ENCODE data around the gene MIB2. TPM values are rescaled to one million over a fixed set of nuclear protein-coding genes. Genes with fewer than 3 reads are reported as not detected.

Gene MIB2
- polyA plus RNA-seq, 1 of the 3 experiments (the other 2 are of a cell fraction): 45.4 TPM

DNA sequence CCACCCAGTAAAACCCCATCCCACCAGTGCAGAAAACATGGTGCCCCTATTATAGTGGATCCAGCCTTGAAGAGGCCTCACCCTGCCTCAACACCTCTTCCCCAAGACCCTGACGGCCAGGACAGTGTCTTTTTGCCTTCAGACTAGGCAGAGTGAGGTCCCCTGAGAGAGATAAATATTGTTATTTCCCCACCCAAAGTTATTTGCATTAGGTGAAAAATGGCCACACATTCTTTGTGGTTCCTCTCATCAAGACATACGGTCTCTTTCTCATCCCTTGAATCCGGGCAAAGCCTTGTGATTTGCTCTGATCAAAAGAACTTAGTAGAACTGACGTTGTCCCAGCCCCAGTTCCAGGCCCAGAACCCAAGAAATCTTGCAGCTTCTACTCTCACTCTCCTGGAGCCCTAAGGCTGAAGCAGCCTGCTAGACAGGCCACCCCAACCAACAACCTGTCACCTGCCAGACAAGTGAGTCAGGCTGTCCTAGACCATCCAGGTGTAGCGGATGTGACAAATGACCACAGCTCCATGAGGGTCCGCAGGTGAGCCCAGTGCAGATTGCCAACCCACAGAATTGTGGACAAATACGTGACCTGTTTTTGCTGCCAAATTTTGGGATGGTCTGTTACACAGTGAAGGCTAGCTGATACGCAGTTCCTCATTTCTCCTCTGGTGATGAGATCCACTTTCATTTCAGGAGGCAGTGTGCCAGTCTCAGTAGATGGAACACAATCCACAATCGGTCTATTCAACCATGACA, 32.5 kb upstream of the MIB2 start:
- POLR2A ChIA-PET: no interaction called here
- TF ChIP-seq CHD2 (IDR thresholded peaks at IDR 0.05; ENCODE audit: low read length, partially characterized antibody): no peak
- Histone ChIP-seq H3K9ac (no peak overlapping the region), H3K4me3 (ENCODE audit: low read depth in 2 of 2, low read length in 1 of 2) (no peak overlapping the region), H3K27ac (ENCODE audit: low read depth in 2 of 2, low read length in 1 of 2) (no peak overlapping the region), H3K4me1 (ENCODE audit: control insufficient read depth in 1 of 2, insufficient read depth in 2 of 2, low read depth in 1 of 2, low read length in 1 of 2) (no peaks in the 10 kb centered on the region), H3K9me2 (no peaks in the 10 kb centered on the region), H4K20me1 (ENCODE audit: insufficient read depth) (no peaks in the 10 kb centered on the region), H2AFZ (ENCODE audit: low read depth) (no peak overlapping the region), H3K9me3 (no peaks in the 10 kb centered on the region), H3K79me2 (ENCODE audit: insufficient read depth) (no peaks in the 10 kb centered on the region), H3K36me3 (replicated peaks in 1 of 2; ENCODE audit: control insufficient read depth in 1 of 2, insufficient read depth in 2 of 2, low read length in 1 of 2) (no peaks in the 10 kb centered on the region), H3F3A (replicated peaks; ENCODE audit: insufficient read depth) (no peaks in the 10 kb centered on the region), H3K4me2 (no peak overlapping the region), H3K27me3 (ENCODE audit: insufficient read depth) (peaks cover 6% of the 10 kb centered on the region; the same call in 1 of the 2 replicates)
- DNase-seq: no peak
- 45% methylated on average over 9 of the region's 9 CpGs for WGBS (ENCODE audit: low lambda C conversion rate)
- CTCF ChIA-PET: no interaction called here

DNA sequence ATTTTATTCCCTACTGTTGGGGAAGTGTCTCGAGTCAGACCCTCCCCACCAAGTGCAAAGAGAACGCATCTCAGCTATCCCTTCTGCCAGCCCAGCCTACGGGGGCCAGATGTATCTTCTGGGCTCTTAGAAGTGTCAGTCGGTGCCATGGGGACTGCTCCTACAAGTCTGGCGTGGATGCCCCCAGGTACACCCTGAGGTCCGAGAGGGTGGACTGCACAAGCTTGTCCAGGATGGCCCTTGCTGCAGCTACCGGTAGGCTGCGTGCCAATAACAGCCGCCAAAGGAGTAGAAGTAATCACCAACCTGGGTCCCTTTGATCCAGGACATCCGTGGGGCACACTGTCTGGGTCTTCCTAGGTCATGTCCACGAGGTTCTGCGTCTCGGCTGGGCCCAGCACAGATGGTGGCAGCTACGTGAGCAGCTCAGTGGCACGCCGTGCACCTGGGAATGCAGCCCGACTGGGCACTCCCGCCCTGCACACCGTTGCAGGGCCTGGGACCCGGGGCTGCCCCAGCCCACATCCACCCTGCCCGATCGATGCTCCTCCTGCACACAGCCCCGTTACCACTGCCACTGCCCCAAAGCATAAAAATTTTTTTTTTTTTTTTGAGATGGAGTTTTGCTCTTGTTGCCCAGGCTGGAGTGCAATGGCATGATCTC, 31.8 kb upstream of the MIB2 start:
- Histone ChIP-seq H3K4me3 (ENCODE audit: low read depth in 2 of 2, low read length in 1 of 2) (no peak overlapping the region), H3K27ac (ENCODE audit: low read depth in 2 of 2, low read length in 1 of 2) (no peak overlapping the region), H2AFZ (ENCODE audit: low read depth) (no peak overlapping the region), H3K27me3 (ENCODE audit: insufficient read depth) (peaks cover 6% of the 10 kb centered on the region; the same call in 1 of the 2 replicates), H3K4me1 (ENCODE audit: control insufficient read depth in 1 of 2, insufficient read depth in 2 of 2, low read depth in 1 of 2, low read length in 1 of 2) (no peaks in the 10 kb centered on the region), H3K9me2 (no peaks in the 10 kb centered on the region), H3K9me3 (no peaks in the 10 kb centered on the region), H4K20me1 (ENCODE audit: insufficient read depth) (no peaks in the 10 kb centered on the region), H3K79me2 (ENCODE audit: insufficient read depth) (no peaks in the 10 kb centered on the region), H3K9ac (no peak overlapping the region), H3K36me3 (replicated peaks in 1 of 2; ENCODE audit: control insufficient read depth in 1 of 2, insufficient read depth in 2 of 2, low read length in 1 of 2) (no peaks in the 10 kb centered on the region), H3F3A (replicated peaks; ENCODE audit: insufficient read depth) (no peaks in the 10 kb centered on the region), H3K4me2 (no peak overlapping the region)
- ChIA-PET POLR2A (no interaction called here), CTCF (interaction anchor here (0.9 kb wide), 1 partner anchor 95 kb away, joined by 4 read pairs; no protein-coding TSS in a partner anchor)
- WGBS (ENCODE audit: low lambda C conversion rate): 44% methylated on average over 11 of the region's 23 CpGs
- DNase-seq: no peak
- TF ChIP-seq JUND (IDR thresholded peaks at IDR 0.05) (no peak), EZH2phosphoT487 (IDR thresholded peaks at IDR 0.05; ENCODE audit: borderline replicate concordance, low read depth) (no peak), YY1 (IDR thresholded peaks at IDR 0.05; ENCODE audit: low read depth) (no peak), NFIC (IDR thresholded peaks at IDR 0.05; ENCODE audit: borderline replicate concordance) (no peak)

GRCh38 chr1:1591452-1591851, 23.8 kb upstream of the MIB2 start:
- Histone ChIP-seq H2AFZ (ENCODE audit: low read depth) (no peak overlapping the region), H3K4me3 (ENCODE audit: low read depth in 2 of 2, low read length in 1 of 2) (no peak overlapping the region), H3K4me2 (no peak overlapping the region), H3K27me3 (ENCODE audit: insufficient read depth) (no peaks in the 10 kb centered on the region), H3K9me2 (no peaks in the 10 kb centered on the region), H3K9me3 (no peaks in the 10 kb centered on the region), H3K36me3 (replicated peaks in 1 of 2; ENCODE audit: control insufficient read depth in 1 of 2, insufficient read depth in 2 of 2, low read length in 1 of 2) (no peaks in the 10 kb centered on the region), H3K27ac (ENCODE audit: low read depth in 2 of 2, low read length in 1 of 2) (no peak overlapping the region), H3K79me2 (ENCODE audit: insufficient read depth) (no peaks in the 10 kb centered on the region), H3F3A (replicated peaks; ENCODE audit: insufficient read depth) (no peaks in the 10 kb centered on the region), H3K4me1 (ENCODE audit: control insufficient read depth in 1 of 2, insufficient read depth in 2 of 2, low read depth in 1 of 2, low read length in 1 of 2) (no peaks in the 10 kb centered on the region), H4K20me1 (ENCODE audit: insufficient read depth) (no peaks in the 10 kb centered on the region), H3K9ac (no peak overlapping the region)
- DNase-seq: no peak
- ChIA-PET CTCF (no interaction called here), POLR2A (no interaction called here)
- 83% methylated on average over 12 of the region's 13 CpGs for WGBS (ENCODE audit: low lambda C conversion rate)
- TF ChIP-seq, protein P1, sequence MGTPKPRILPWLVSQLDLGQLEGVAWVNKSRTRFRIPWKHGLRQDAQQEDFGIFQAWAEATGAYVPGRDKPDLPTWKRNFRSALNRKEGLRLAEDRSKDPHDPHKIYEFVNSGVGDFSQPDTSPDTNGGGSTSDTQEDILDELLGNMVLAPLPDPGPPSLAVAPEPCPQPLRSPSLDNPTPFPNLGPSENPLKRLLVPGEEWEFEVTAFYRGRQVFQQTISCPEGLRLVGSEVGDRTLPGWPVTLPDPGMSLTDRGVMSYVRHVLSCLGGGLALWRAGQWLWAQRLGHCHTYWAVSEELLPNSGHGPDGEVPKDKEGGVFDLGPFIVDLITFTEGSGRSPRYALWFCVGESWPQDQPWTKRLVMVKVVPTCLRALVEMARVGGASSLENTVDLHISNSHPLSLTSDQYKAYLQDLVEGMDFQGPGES (IDR thresholded peaks at IDR 0.05; ENCODE audit: low read depth, low read length): no peak
- TF ChIP-seq PBX3 (IDR thresholded peaks at IDR 0.05): no peak
- no peak for TF ChIP-seq MEF2A (IDR thresholded peaks at IDR 0.05; ENCODE audit: borderline replicate concordance, low read depth)
- no peak for TF ChIP-seq TEAD4 (IDR thresholded peaks at IDR 0.05; ENCODE audit: borderline replicate concordance, insufficient read depth)
- TF ChIP-seq EZH2phosphoT487 (IDR thresholded peaks at IDR 0.05; ENCODE audit: borderline replicate concordance, low read depth): no peak
- TF ChIP-seq RCOR1 (IDR thresholded peaks at IDR 0.05; ENCODE audit: low read length): no peak
- no peak for TF ChIP-seq YY1 (IDR thresholded peaks at IDR 0.05; ENCODE audit: low read depth)
- TF ChIP-seq MAX (IDR thresholded peaks at IDR 0.05; ENCODE audit: low read depth): no peak
- TF ChIP-seq NRF1 (IDR thresholded peaks at IDR 0.05; ENCODE audit: low read depth, low read length): no peak
- TF ChIP-seq FOSL2 (IDR thresholded peaks at IDR 0.05; ENCODE audit: borderline replicate concordance, low read depth): no peak
- TF ChIP-seq EP300 (IDR thresholded peaks at IDR 0.05; ENCODE audit: borderline replicate concordance in 1 of 2, low read depth in 1 of 2, low read length in 1 of 2): no peak

All from SK-N-SH (cell line).